Activated T-helper 1 cell treated with anti-CD3 and anti-CD28 coated beads, Interleukin-12 subunit alpha, Interleukin-12 subunit beta, Interleukin-2, Interleukin-4 antibody, amounts not matched to agents 30 ng/mL and 10 ng/mL and 1 ng/mL, durations not matched to agents 14 hours and 24 hours and 36 hours (primary cell): ENCODE results near the gene PKIG. TPM values are rescaled to one million over a fixed set of nuclear protein-coding genes. Genes with fewer than 3 reads are reported as not detected.

ENCODE experiments used
- DNase-seq: peaks from one replicate; pipeline ENCODE4 v3.0.0; 2021; ENCODE audit warnings: low spot score
- H3K27ac Mint-ChIP-seq: one replicate; pipeline ENCODE4 v1.8.0; 2021; ENCODE audit warnings: mild to moderate bottlenecking, mixed read lengths
- H3K27me3 Mint-ChIP-seq: one replicate; pipeline ENCODE4 v1.8.0; 2022; ENCODE audit warnings: mild to moderate bottlenecking, moderate library complexity, mixed read lengths; ENCODE audit not compliant: insufficient read depth
- H3K36me3 Mint-ChIP-seq: one replicate; pipeline ENCODE4 v1.8.0; 2021; ENCODE audit warnings: low read depth, mixed read lengths
- H3K4me1 Mint-ChIP-seq: one replicate; pipeline ENCODE4 v1.8.0; 2021; ENCODE audit warnings: low read depth, mixed read lengths
- H3K4me3 Mint-ChIP-seq: one replicate; pipeline ENCODE4 v1.8.0; 2021; ENCODE audit warnings: mild to moderate bottlenecking, moderate library complexity, mixed read lengths
- H3K9me3 Mint-ChIP-seq: one replicate; pipeline ENCODE4 v1.8.0; 2021; ENCODE audit warnings: mixed read lengths
- intact Hi-C: fragments of 100-400 bp; cut with micrococcal nuclease; formaldehyde crosslinking; loops from one replicate; pipeline ENCODE4 v1.15.1; 2024
- total RNA-seq: library from RNA; stranded (reverse); gene quantifications from 2 replicates; pipeline ENCODE4 v1.2.3, GENCODE V29; 2022

The PKIG gene
- total RNA-seq, 1 donor from 2014 or later = 2.4 TPM

DNA sequence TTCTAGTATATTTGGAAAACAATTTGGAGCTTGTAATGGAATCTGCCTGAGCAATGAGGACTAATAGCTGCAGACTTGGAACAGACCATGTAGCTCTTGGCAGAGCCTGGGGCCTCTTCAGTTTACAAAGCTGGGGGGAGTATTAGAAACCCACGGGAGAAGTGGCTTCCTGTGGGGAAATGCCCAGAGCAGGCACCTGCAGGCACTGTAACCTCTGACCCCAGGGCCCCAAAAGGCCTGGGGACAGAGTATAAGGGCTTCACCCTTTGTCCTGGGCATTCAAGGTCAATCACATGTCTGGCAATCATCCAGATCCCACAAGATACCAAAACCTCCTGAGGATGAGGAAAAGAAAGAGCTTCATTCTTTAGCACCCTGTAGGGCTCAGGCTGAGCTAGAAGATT, 19.4 kb downstream of the PKIG start:
- intact Hi-C loops = no loop called here
- Mint-ChIP-seq H3K9me3 (no peaks in the 10 kb centered on the region), H3K4me3 (no peak overlapping the region), H3K27ac (no peak overlapping the region), H3K36me3 (peaks cover 2% of the 10 kb centered on the region), H3K4me1 (peaks cover 23% of the 10 kb centered on the region), H3K27me3 (no peaks in the 10 kb centered on the region)
- DNase-seq = no peak

DNA sequence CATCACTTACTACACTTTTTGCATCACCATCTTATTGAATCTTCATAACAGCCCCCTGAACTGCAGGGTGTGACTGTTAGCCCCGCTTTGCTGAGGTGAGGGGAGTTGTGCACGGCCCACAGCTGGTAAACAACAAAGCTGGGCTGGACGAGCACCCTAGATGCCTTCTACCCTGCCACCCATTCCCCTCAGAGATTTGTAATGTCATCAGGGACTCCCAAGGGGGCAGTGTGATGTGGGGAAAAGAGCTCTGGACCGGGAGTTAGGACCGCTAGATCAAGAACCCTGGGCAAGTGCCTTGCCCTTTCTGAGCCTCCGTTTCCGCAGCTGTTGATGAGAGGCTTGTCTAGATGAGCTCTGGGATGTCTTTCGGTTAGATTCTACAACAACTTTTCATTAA, 20.9 kb downstream of the PKIG start:
- no peak for DNase-seq
- Mint-ChIP-seq H3K27ac (no peak overlapping the region), H3K9me3 (no peaks in the 10 kb centered on the region), H3K27me3 (no peaks in the 10 kb centered on the region), H3K4me3 (no peak overlapping the region), H3K4me1 (peaks cover 17% of the 10 kb centered on the region), H3K36me3 (peaks cover 2% of the 10 kb centered on the region)
- intact Hi-C loops = no loop called here

DNA sequence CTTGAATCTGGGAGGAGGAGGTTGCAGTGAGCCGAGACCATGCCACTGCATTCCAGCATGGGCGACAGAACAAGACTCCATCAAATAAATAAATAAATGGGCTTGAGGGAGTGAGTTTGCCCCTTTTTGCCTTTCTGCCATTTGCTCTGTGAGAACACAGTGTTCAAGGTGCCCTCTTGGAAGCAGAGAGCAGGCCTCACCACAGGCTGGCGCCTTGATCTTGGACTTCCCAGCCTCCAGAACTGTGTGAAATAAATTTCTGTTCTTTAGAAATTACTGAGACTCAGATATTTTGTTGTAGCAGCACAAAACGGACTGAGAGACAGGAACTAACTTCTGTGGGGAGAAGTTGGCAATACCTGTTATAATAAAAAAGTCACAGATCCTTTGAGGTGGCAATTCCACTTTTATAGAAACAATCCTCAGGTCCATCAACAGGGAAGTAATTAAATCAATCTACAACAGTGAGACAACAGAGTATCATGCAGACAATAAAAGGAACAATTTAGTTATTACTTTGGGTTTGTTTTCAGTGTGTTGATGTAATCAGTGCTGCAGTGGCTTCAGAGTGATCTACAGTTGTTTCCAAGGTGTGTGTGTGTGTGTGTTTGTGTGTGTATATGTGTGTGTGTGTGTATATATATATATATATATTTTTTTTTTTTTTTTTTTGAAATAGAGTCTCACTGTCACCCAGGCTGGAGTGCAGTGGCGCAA, 24.5 kb downstream of the PKIG start:
- no peak overlapping the region for H3K4me3 Mint-ChIP-seq
- no peak for DNase-seq
- intact Hi-C loops = no loop called here
- no peak overlapping the region for H3K27ac Mint-ChIP-seq
- no peaks in the 10 kb centered on the region for H3K9me3 Mint-ChIP-seq
- peaks cover 12% of the 10 kb centered on the region for H3K4me1 Mint-ChIP-seq
- H3K27me3 Mint-ChIP-seq = no peaks in the 10 kb centered on the region
- H3K36me3 Mint-ChIP-seq = no peaks in the 10 kb centered on the region

DNA sequence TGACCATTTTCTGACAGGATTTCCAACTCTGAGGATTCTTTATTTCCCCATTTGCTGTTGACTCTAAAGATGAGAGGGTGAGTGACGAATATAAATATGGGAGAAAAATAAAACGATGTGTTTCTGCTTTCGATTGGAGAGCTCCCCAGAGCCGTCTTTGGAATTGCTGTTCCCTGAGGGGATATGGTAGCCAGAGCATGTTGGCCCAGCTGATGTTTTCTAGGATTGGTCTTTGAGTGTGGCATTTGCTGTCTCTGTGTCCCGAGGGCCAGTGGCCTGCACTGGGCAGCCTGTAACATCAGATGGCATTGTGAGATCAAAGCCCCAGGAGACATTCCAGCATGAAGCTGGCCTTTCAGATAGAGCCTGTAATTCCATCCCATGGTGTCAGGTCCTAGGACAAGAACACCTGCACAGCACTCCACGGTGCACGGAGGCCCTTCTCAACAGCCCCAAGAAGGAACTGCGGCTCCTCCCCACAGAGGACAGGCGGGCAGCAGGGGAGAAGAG, 26.7 kb downstream of the PKIG start:
- Mint-ChIP-seq H3K9me3 (no peaks in the 10 kb centered on the region), H3K27ac (no peak overlapping the region), H3K4me1 (peaks cover 12% of the 10 kb centered on the region), H3K4me3 (no peak overlapping the region), H3K27me3 (no peaks in the 10 kb centered on the region), H3K36me3 (peaks cover 6% of the 10 kb centered on the region)
- no peak for DNase-seq
- intact Hi-C loops = no loop called here

DNA sequence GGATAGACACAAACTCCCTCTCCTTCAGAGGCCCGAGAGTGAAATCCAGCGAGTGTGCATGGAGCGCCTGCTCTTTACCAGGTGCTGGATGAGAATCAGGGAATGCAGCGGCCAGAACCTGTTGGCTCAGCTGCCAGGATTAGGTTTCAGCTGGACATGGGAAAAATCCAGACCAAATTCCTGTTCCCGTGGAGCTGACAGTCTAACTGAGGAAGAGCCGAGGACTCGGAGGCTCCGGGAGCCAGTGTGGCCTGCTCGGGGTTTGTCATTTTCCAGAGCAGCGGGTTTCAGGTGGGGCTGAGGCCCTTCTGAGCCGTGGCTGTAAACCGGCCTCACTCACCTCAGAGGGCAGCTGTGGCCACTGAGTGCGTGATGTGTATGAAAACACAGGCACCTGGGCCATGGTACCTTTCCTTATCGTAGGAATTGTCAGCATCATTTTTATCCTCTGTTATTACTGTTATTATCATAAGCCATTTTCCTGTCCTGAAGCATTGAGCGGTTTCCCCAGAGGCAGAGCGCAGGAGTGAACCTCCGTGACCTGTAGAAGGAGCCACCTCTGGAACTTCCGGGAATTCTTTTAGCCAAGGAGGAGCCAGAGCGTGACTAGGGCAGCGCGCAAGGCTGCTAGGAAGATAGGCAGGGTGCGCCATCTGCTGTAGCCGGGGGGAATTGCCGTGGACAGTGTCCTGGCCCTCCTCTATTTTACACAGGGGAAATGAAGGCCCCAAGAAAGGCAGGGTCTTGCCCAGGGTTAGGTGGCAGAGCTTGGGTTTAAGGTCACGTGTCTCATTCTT, 27.3 kb downstream of the PKIG start:
- Mint-ChIP-seq H3K4me1 (peaks cover 12% of the 10 kb centered on the region), H3K9me3 (no peaks in the 10 kb centered on the region), H3K4me3 (peak overlapping the region; percentile 39), H3K27ac (no peak overlapping the region), H3K36me3 (peaks cover 9% of the 10 kb centered on the region), H3K27me3 (no peaks in the 10 kb centered on the region)
- intact Hi-C loops = loop anchor here (1.0 to 5.0 kb wide), 9 partner anchors 33 to 392 kb away; partner anchors contain the start of genes FITM2 and TTPAL
- DNase-seq = peak; percentile 69

DNA sequence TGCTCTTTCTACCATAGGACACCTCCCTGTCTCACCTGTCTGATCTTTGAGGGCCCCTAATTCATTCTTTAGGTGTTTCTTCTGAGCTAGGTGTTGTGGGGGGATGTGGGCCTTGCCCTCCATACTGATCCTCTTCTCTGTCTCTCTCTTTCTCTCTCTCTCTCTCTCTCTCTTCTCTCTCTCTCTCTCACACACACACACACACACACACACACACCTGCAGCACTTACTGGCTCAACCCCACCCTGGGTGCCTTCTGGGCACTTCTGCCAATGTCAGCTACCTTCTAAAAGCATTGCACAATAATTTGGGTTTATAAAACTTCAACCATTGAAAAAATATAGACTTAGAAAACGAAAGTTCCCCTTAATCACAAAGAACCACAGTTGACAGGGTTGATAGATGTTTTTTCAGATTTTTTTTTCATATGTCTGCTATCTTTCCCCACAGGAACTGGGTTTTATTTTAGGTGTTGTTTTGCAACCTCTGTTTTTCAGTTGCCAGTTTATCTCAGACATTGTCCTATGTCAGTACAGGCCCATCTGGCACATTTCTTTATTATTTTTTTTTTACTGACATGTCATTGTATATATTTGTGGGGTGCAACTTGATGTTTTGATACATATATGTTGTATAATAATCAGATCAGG, 28.1 kb downstream of the PKIG start:
- Mint-ChIP-seq H3K27ac (peak overlapping the region; percentile 70), H3K36me3 (peaks cover 14% of the 10 kb centered on the region), H3K9me3 (no peaks in the 10 kb centered on the region), H3K27me3 (no peaks in the 10 kb centered on the region), H3K4me3 (no peak overlapping the region), H3K4me1 (peaks cover 20% of the 10 kb centered on the region)
- intact Hi-C loops = loop anchor here (1.0 to 5.0 kb wide), 9 partner anchors 34 to 393 kb away; partner anchors contain the start of genes FITM2 and TTPAL
- no peak for DNase-seq

DNA sequence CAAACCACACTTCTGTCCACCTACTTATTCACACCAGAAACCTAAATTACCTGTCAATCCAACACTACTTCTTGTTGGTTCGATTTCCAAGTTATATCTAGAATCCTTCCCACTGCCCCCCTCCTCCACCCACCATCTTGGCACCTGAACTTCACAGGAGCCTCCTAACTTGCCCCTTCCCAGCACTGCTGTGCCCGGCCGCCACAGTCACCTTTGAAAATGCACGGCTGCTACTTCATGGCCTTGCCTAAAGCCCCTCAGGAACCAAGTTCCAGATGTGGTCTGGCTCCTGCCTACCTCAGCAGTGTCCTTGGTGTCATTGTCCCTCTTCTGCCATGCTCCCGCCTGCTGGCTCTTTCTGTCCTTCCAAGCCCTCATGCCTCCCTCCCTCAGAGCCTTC, 31.2 kb downstream of the PKIG start:
- Mint-ChIP-seq H3K27me3 (no peaks in the 10 kb centered on the region), H3K36me3 (peaks cover 23% of the 10 kb centered on the region), H3K9me3 (no peaks in the 10 kb centered on the region), H3K27ac (peak overlapping the region; percentile 24), H3K4me1 (peaks cover 40% of the 10 kb centered on the region), H3K4me3 (no peak overlapping the region)
- intact Hi-C loops = loop anchor here (5.0 kb wide), 1 partner anchor 124 kb away; no protein-coding TSS in a partner anchor
- no peak for DNase-seq

DNA sequence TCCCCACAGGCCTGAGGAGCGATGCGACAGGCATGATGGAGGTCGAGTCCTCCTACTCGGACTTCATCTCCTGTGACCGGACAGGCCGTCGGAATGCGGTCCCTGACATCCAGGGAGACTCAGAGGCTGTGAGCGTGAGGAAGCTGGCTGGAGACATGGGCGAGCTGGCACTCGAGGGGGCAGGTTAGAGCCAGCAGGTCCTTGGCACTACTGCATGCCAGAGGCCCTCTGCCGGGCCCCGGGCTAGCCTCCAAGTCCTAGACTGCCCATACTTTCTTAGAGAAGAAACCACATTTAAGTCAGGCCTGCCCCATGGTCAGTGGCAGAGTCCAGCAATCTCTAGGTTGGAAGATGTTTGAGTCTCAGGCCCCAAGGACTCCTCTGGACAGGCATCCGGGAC, 32.1 kb downstream of the PKIG start:
- peaks cover 46% of the 10 kb centered on the region for H3K4me1 Mint-ChIP-seq
- H3K27me3 Mint-ChIP-seq = no peaks in the 10 kb centered on the region
- H3K27ac Mint-ChIP-seq = peak overlapping the region; percentile 40
- H3K36me3 Mint-ChIP-seq = peaks cover 27% of the 10 kb centered on the region
- DNase-seq = no peak
- intact Hi-C loops = loop anchor here (5.0 kb wide), 1 partner anchor 123 kb away; no protein-coding TSS in a partner anchor
- no peak overlapping the region for H3K4me3 Mint-ChIP-seq
- H3K9me3 Mint-ChIP-seq = no peaks in the 10 kb centered on the region

DNA sequence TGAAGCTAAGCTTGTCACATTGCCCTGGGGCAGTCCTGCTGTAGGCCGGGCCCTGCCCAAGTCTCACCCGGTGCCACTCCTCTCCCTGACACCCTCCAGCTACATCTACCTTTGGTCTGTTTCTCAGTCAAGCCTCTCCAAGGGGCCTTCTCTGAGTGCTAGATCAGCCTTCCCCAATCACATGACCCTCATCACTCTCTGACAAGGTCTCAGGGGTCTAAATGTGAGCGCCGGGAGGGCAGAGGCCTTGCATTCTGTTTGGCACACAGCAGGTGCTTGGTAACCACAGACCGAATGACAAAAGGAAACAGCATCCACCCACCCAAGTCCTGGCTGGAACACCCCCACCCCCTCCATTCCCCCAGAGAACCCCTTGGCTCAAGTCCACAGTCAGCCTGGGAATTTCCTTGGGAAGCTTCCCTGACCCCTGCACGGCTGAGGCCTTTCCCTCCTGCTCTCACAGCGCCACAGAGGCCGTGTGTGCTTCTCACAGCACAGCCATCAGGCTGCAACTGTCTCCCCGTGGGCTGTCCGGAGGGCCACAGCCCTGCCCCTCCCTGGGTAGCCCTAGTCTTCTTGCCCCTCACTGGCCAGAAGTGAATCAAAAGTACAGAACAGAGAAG, 32.9 kb downstream of the PKIG start:
- no peak for DNase-seq
- Mint-ChIP-seq H3K4me3 (no peak overlapping the region), H3K27me3 (no peaks in the 10 kb centered on the region), H3K9me3 (no peaks in the 10 kb centered on the region), H3K4me1 (peaks cover 41% of the 10 kb centered on the region), H3K27ac (peak overlapping the region; percentile 84), H3K36me3 (peaks cover 33% of the 10 kb centered on the region)
- intact Hi-C loops = no loop called here

DNA sequence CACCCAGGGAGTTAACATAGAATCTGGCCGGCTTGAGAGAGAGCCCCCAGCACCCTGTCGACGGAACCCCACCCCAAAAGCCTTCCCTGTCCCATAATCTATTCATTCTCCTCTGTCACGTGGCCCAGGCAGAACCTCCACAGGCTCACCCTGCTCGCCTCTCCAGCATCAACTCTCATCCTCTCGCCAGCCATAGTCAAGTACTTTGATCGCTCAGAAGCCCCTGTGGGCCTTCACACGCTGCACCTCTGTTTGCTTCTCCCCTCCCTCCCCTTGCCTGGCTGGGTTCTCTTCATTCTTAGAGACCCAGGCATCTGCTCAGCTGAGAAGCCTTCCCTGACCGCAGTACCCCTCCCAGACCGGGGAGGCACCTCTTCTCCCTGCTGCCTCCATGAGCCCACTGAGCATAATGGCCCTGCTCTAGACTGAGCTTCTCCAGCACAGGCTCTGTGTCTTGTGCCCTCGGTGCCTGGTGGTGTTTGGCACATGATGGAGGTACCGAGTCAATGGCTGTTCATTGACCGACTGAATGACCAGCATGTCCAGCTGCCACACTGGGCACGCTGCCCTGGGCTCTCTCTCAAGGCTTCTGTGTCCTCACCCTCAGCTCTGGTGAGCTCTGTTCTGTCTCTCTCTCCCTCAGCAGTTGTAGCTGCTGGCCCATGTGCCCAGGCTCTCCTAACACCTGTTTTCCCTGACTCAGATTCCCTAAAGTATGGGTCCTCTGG, 33.7 kb downstream of the PKIG start:
- H3K36me3 Mint-ChIP-seq = peaks cover 36% of the 10 kb centered on the region
- no peaks in the 10 kb centered on the region for H3K9me3 Mint-ChIP-seq
- H3K4me3 Mint-ChIP-seq = no peak overlapping the region
- H3K4me1 Mint-ChIP-seq = peaks cover 35% of the 10 kb centered on the region
- H3K27ac Mint-ChIP-seq = peak overlapping the region; percentile 84
- DNase-seq = no peak
- no peaks in the 10 kb centered on the region for H3K27me3 Mint-ChIP-seq
- intact Hi-C loops = no loop called here

DNA sequence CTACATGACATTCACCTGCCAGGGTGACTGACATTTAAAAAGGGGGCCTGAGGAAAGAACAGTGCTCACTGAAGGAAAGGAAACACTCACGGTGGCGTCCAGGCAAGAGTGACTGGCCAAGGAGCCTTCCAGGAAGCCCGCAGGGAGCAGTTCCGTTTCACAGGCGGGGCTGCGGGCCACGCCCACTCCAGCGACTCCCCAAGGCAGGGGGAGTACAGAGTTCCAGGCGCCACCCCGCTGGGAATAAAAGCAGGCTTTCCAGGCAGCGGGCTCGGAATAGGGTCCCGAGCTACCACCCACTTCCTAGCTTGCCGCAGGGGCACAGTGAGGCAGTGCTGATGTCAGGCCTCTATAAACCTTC, 34.2 kb downstream of the PKIG start:
- DNase-seq = no peak
- Mint-ChIP-seq H3K9me3 (no peaks in the 10 kb centered on the region), H3K27me3 (no peaks in the 10 kb centered on the region), H3K4me3 (no peak overlapping the region), H3K4me1 (peaks cover 35% of the 10 kb centered on the region), H3K27ac (peak overlapping the region; percentile 84), H3K36me3 (peaks cover 39% of the 10 kb centered on the region)
- intact Hi-C loops = no loop called here

DNA sequence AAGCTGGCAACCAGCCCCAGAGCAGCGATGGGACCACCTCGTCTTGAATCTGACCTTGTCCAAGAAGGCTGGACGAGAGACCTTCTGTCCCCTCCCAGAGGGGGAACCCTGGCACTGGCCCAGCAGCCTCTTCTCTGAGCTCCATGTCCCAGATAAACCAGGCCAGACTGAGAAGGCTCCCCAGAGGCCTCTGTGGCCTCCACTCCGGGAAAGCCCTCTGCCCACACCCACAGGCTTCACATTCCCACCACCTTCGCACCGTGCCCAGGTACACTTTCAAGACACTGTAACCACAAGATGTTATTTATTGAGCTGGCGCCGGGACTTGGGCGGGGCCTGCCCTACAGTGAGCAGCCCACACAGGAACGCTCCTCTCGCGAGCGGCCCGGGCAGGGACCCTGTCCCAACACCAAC, 35.9 kb downstream of the PKIG start:
- Mint-ChIP-seq H3K27me3 (no peaks in the 10 kb centered on the region), H3K27ac (no peak overlapping the region), H3K36me3 (peaks cover 54% of the 10 kb centered on the region), H3K4me1 (peaks cover 35% of the 10 kb centered on the region), H3K9me3 (no peaks in the 10 kb centered on the region), H3K4me3 (no peak overlapping the region)
- DNase-seq = no peak
- intact Hi-C loops = no loop called here
